ENCODE data around the gene TRMT44. TPM values are rescaled to one million over a fixed set of nuclear protein-coding genes. Genes with fewer than 3 reads are reported as not detected.

Gene TRMT44
- total and polyA plus RNA-seq, 12 donors, result 4.5 to 10.2 (median 7.9) TPM

DNA sequence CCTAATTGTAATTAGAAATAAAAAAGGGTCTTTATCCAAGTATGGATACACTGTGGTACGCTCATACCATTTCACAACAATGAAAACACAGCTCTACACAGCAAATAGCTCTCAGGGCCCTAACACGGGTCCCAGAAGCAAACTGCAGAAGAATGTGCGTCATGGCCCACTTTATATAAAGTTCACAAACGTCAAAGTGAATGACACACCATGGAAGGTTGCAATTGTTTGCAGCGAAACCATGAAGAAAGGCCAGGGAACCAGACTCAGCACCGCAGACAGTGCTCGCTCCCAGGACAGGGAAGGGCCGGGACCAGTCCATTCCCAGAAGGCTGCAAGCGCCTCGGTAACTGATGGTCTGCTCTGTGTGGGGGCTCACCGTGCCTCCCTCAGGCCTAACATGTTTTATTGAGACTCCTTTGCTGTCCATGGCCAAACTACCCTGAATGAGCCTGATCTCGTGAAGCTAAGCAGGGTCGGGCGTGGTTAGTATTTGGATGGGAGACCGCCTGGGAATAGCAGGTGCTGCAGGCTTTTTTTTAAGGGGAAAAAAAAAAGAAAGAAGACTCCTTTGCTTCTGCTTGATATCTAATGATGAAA, 47.9 kb upstream of the TRMT44 start:
- intact Hi-C loops (cut with DNase I), result loop anchor here in 5 of 10 donors (2.0 to 10.0 kb wide), 5 partner anchors 50 to 118 kb away; no protein-coding TSS in a partner anchor
- ATAC-seq, result peak in 1 of 8 donors; percentile 8
- TF ChIP-seq, protein P1, sequence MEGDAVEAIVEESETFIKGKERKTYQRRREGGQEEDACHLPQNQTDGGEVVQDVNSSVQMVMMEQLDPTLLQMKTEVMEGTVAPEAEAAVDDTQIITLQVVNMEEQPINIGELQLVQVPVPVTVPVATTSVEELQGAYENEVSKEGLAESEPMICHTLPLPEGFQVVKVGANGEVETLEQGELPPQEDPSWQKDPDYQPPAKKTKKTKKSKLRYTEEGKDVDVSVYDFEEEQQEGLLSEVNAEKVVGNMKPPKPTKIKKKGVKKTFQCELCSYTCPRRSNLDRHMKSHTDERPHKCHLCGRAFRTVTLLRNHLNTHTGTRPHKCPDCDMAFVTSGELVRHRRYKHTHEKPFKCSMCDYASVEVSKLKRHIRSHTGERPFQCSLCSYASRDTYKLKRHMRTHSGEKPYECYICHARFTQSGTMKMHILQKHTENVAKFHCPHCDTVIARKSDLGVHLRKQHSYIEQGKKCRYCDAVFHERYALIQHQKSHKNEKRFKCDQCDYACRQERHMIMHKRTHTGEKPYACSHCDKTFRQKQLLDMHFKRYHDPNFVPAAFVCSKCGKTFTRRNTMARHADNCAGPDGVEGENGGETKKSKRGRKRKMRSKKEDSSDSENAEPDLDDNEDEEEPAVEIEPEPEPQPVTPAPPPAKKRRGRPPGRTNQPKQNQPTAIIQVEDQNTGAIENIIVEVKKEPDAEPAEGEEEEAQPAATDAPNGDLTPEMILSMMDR (IDR thresholded peaks at IDR 0.05), result no peak
- H3K4me3 ChIP-seq, result no peak overlapping the region
- H3K4me1 ChIP-seq, result peaks cover 0 to 49% (median 30%) of the 10 kb centered on the region in 9 donors
- WGBS, 2 donors, result 72 to 87% methylated on average over 15 of the region's 15 CpGs
- H3K27me3 ChIP-seq, result no peaks in the 10 kb centered on the region
- H3K27ac ChIP-seq, result peak overlapping the region in 8 of 10 donors; percentile 33 to 88 (median 72)
- peaks cover 0 to 88% (median 22%) of the 10 kb centered on the region in 9 donors for H3K36me3 ChIP-seq
- H3K9me3 ChIP-seq, result no peaks in the 10 kb centered on the region
- DNase-seq, result no peak

DNA sequence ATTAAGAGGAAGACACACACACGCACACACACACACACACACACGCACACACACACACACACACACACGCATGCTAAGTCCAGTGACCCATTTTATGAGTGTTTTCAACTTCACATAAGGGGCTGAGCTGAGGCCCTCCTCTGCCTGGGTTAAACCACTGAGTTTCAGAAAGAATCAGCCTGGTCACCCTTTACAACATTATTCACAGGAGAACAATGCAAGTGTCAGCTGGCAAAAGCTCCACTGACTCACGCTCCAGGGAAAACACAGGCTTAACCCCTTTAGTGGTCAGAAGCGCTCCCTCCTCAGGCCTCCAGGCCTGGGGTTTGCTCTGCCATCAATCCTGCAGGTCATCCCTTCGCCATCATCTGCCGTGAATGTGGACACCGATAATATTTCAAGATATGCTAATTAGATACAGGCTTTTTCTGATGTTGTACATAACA, 47.0 kb upstream of the TRMT44 start:
- peaks cover 0 to 88% (median 13%) of the 10 kb centered on the region in 9 donors for H3K36me3 ChIP-seq
- peaks cover 0 to 49% (median 30%) of the 10 kb centered on the region in 9 donors for H3K4me1 ChIP-seq
- DNase-seq (peak in 1 of 2 donors; percentile 74), ATAC-seq (peak; percentile 68 to 88 (median 80))
- H3K9me3 ChIP-seq, result no peaks in the 10 kb centered on the region
- no peaks in the 10 kb centered on the region for H3K27me3 ChIP-seq
- TF ChIP-seq, protein P1 (IDR thresholded peaks at IDR 0.05), result peak in 2 of 9 donors; percentile 21 to 23
- 44 to 45% methylated on average over 8 of the region's 8 CpGs for WGBS, 2 donors
- no peak overlapping the region for H3K4me3 ChIP-seq
- intact Hi-C loops (cut with DNase I), result loop anchor here in 5 of 10 donors (2.0 to 10.0 kb wide), 5 partner anchors 51 to 119 kb away; no protein-coding TSS in a partner anchor
- H3K27ac ChIP-seq, result peak overlapping the region; percentile 18 to 88 (median 74)

DNA sequence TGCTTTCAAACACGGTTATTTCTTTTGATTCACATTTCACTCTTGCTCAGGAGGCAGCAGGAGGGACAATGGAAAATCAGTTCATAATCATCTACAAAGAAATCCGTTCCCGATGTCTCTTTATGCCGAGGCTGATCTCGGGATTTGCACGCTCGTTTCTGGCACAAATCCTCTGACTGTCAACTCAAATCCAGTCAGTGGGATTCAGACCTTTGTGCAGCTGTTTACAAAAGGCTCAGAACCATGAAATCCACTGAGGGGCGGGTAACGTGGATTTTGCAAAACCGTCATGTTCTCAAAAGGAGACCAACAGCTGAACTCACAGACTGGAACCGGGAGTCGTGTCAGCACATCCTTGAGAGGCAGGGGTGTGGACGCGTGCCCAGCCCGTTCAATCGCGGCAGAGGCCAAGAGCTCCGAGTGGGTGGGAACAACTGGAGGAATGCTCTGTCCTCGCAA, 46.5 kb upstream of the TRMT44 start:
- intact Hi-C loops (cut with DNase I), result loop anchor here in 3 of 10 donors (5.0 to 10.0 kb wide), 3 partner anchors 52 to 69 kb away; no protein-coding TSS in a partner anchor
- WGBS, 2 donors, result 28 to 38% methylated on average over 19 of the region's 19 CpGs
- peak overlapping the region; percentile 18 to 88 (median 74) for H3K27ac ChIP-seq
- no peaks in the 10 kb centered on the region for H3K9me3 ChIP-seq
- DNase-seq, result peak; percentile 79 to 86
- peaks cover 0 to 88% (median 16%) of the 10 kb centered on the region in 9 donors for H3K36me3 ChIP-seq
- H3K4me3 ChIP-seq, result no peak overlapping the region
- H3K4me1 ChIP-seq, result peaks cover 0 to 49% (median 30%) of the 10 kb centered on the region in 9 donors
- ATAC-seq, result peak; percentile 72 to 86 (median 82)
- H3K27me3 ChIP-seq, result no peaks in the 10 kb centered on the region
- TF ChIP-seq, protein P1 (IDR thresholded peaks at IDR 0.05), result no peak

DNA sequence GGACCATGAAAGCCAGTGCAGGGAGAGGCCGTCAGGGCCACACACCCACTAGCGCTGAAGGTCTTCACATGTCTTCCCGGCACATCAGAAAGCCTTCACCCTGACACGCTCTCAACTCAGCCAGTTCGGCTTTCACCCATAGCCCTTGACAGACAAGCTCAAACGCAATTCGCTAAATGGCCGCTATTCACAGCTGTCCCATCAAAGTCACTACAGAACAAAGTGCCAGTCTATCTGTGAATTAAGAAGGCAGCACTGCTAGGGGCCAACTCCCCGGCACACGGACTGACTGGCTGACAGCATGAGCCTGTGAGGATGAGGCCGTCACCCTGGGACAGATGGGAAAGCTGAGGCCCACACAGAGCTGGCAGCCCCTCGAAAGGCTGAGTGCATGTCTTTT, 45.8 kb upstream of the TRMT44 start:
- intact Hi-C loops (cut with DNase I), result loop anchor here in 3 of 10 donors (5.0 to 10.0 kb wide), 3 partner anchors 53 to 70 kb away; no protein-coding TSS in a partner anchor
- Histone ChIP-seq H3K27ac (peak overlapping the region in 9 of 10 donors; percentile 8 to 88 (median 74)), H3K4me1 (peaks cover 0 to 49% (median 30%) of the 10 kb centered on the region in 9 donors), H3K9me3 (no peaks in the 10 kb centered on the region), H3K4me3 (no peak overlapping the region), H3K36me3 (peaks cover 0 to 88% (median 21%) of the 10 kb centered on the region in 9 donors), H3K27me3 (no peaks in the 10 kb centered on the region)
- WGBS, 2 donors, result 71 to 80% methylated on average over 12 of the region's 12 CpGs
- TF ChIP-seq, protein P1 (IDR thresholded peaks at IDR 0.05), result no peak
- no peak for DNase-seq
- ATAC-seq, result peak in 5 of 8 donors; percentile 4 to 36 (median 11)
